WTC11 (cell line): Measurements from ENCODE around the gene SBF1. TPM values are rescaled to one million over a fixed set of nuclear protein-coding genes. Genes with fewer than 3 reads are reported as not detected.
"Not testable (repeated sequence)": the region's sequence is repeated elsewhere in the genome, so short reads cannot be mapped to it uniquely, and the experiment has no call there.

Source experiments
- ATAC-seq: fragments of 200-7000 bp; cut with Tn5 transposase; 2 replicates; pipeline ENCODE4 v1.10.0; 2021; ENCODE audit warnings: mild to moderate bottlenecking, moderate library complexity
- CTCF ChIA-PET: fragments of 300-600 bp; sonication (Branson Sonifier 250); formaldehyde crosslinking; loops from one replicate; lab custom pipeline; 2021; ENCODE audit warnings: antibody characterized with exemption; lab: Charles Lee
- POLR2A ChIA-PET: fragments of 350-600 bp; sonication (Branson Sonifier 250); formaldehyde crosslinking; loops from one replicate; lab custom pipeline; 2021; ENCODE audit warnings: antibody characterized with exemption; lab: Charles Lee
- DNase-seq: peaks from one replicate; pipeline ENCODE4 v3.0.0; 2021; ENCODE audit warnings: low spot score
- H3K27ac Mint-ChIP-seq: 2 replicates; pipeline ENCODE4 v1.8.0; 2021; ENCODE audit warnings: mixed read lengths
- H3K27me3 Mint-ChIP-seq: 2 replicates; pipeline ENCODE4 v1.8.0; 2021; ENCODE audit warnings: low read depth, mild to moderate bottlenecking, moderate library complexity, mixed read lengths
- H3K36me3 Mint-ChIP-seq: 2 replicates; pipeline ENCODE4 v1.8.0; 2021; ENCODE audit warnings: mixed read lengths
- H3K4me1 Mint-ChIP-seq: 2 replicates; pipeline ENCODE4 v1.8.0; 2022; ENCODE audit warnings: mixed read lengths
- H3K4me3 Mint-ChIP-seq: 2 replicates; pipeline ENCODE4 v1.8.0; 2021; ENCODE audit warnings: mild to moderate bottlenecking, moderate library complexity, mixed read lengths
- H3K9me3 Mint-ChIP-seq: 2 replicates; pipeline ENCODE4 v1.8.0; 2021; ENCODE audit warnings: mixed read lengths
- ATF6 ChIP-seq: sonication (generic); formaldehyde crosslinking; IDR thresholded peaks from 2 replicates; pipeline ENCODE4 v1.8.1; 2023; ENCODE audit warnings: mild to moderate bottlenecking, missing genetic modification reagents
- E2F5 ChIP-seq: sonication (generic); formaldehyde crosslinking; IDR thresholded peaks from 2 replicates; pipeline ENCODE4 v1.8.1; 2022; ENCODE audit warnings: mild to moderate bottlenecking, moderate library complexity, missing genetic modification reagents
- FOXK1 ChIP-seq: sonication (generic); formaldehyde crosslinking; IDR thresholded peaks from 2 replicates; pipeline ENCODE4 v1.8.0; 2022; ENCODE audit warnings: mild to moderate bottlenecking, moderate library complexity, missing genetic modification reagents
- FOXP4 ChIP-seq: sonication (generic); formaldehyde crosslinking; IDR thresholded peaks from 2 replicates; pipeline ENCODE4 v1.8.0; 2022; ENCODE audit warnings: mild to moderate bottlenecking, missing genetic modification reagents
- GRHL2 ChIP-seq: fragments of 250-450 bp; sonication (Bioruptor Pico); IDR thresholded peaks from 2 replicates; pipeline ENCODE4 v1.8.0; 2022; ENCODE audit warnings: mild to moderate bottlenecking, moderate library complexity; ENCODE audit not compliant: insufficient replicate concordance, severe bottlenecking
- HMGA2 ChIP-seq: fragments of 250-450 bp; sonication (Bioruptor Pico); IDR thresholded peaks from 2 replicates; pipeline ENCODE4 v1.4.0; 2021; ENCODE audit warnings: mild to moderate bottlenecking, moderate library complexity
- JAZF1 ChIP-seq: fragments of 250-450 bp; sonication (Bioruptor Pico); IDR thresholded peaks from 2 replicates; pipeline ENCODE4 v1.9.0; 2021; ENCODE audit warnings: moderate library complexity, mild to moderate bottlenecking, inconsistent platforms
- KAT7 ChIP-seq: sonication (generic); formaldehyde crosslinking; IDR thresholded peaks from 2 replicates; pipeline ENCODE4 v1.8.1; 2023; ENCODE audit warnings: missing genetic modification reagents, mild to moderate bottlenecking, borderline replicate concordance
- MAX ChIP-seq: sonication (generic); formaldehyde crosslinking; IDR thresholded peaks from 2 replicates; pipeline ENCODE4 v1.8.0; 2022; ENCODE audit warnings: mild to moderate bottlenecking, missing genetic modification reagents
- NR2C2 ChIP-seq: sonication (generic); formaldehyde crosslinking; IDR thresholded peaks from 2 replicates; pipeline ENCODE4 v1.8.0; 2022; ENCODE audit warnings: mild to moderate bottlenecking, missing genetic modification reagents
- OVOL2 ChIP-seq: fragments of 250-450 bp; sonication (Bioruptor Pico); IDR thresholded peaks from 2 replicates; pipeline ENCODE4 v1.9.0; 2021; ENCODE audit warnings: mild to moderate bottlenecking, borderline replicate concordance
- SMAD3 ChIP-seq: sonication (generic); formaldehyde crosslinking; IDR thresholded peaks from 2 replicates; pipeline ENCODE4 v1.8.0; 2022; ENCODE audit warnings: missing genetic modification reagents, mild to moderate bottlenecking, borderline replicate concordance
- SMAD4 ChIP-seq: sonication (generic); formaldehyde crosslinking; IDR thresholded peaks from 2 replicates; pipeline ENCODE4 v1.8.0; 2022; ENCODE audit warnings: mild to moderate bottlenecking, missing genetic modification reagents
- ZNF219 ChIP-seq: sonication (generic); formaldehyde crosslinking; IDR thresholded peaks from 2 replicates; pipeline ENCODE4 v1.8.0; 2023; ENCODE audit warnings: missing genetic modification reagents, mild to moderate bottlenecking, borderline replicate concordance
- total RNA-seq: library from RNA; stranded (reverse); gene quantifications from 3 replicates; pipeline ENCODE4 v1.2.3, GENCODE V29; 2021
- TF ChIP-seq, protein P1 (sequence below): sonication (generic); formaldehyde crosslinking; IDR thresholded peaks from 2 replicates; pipeline ENCODE4 v1.8.1; 2023; ENCODE audit warnings: mild to moderate bottlenecking, missing genetic modification reagents, moderate library complexity
- TF ChIP-seq, protein P2 (sequence below): fragments of 250-450 bp; sonication (Bioruptor Pico); IDR thresholded peaks from 2 replicates; pipeline ENCODE4 v2.1.2; 2022; ENCODE audit warnings: mild to moderate bottlenecking, moderate library complexity
- TF ChIP-seq, protein P3 (sequence below): fragments of 250-450 bp; sonication (Bioruptor Pico); IDR thresholded peaks from 2 replicates; pipeline ENCODE4 v1.9.0; 2021; ENCODE audit warnings: moderate library complexity, mild to moderate bottlenecking, inconsistent platforms, borderline replicate concordance
- TF ChIP-seq, protein P4 (sequence below): fragments of 250-450 bp; sonication (Bioruptor Pico); IDR thresholded peaks from 2 replicates; pipeline ENCODE4 v1.9.0; 2021; ENCODE audit warnings: mild to moderate bottlenecking

SBF1 gene
- total RNA-seq, 1 experiment from 2014 or later = 108 TPM

DNA sequence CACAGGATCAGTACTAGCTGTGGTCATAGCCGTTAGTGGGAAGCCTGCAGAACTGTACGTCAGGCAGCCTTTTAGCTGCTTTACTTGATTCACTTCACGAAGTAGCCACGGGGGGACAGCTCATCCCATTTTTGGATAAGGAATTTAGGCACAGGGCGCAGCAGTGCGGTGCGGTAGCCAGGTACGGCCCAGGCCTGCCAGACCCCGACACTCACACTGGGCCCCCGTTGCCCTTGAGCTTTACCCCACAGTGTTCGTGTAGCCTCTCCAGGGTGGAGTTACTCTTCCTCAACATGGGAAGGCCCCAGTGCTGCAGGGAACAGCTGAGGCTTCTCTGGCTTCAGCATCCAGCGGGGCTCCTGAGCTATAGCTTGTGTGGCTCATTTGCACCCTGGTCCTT lies 59.4 kb downstream of the SBF1 start (continued):
- no peak for TF ChIP-seq FOXP4 (CRISPR knock-in tag)
- TF ChIP-seq, all 79 proteins: peak for 0

GRCh38 chr22:50414476-50415248 lies 60.2 kb downstream of the SBF1 start:
- no peak overlapping the region for H3K27ac Mint-ChIP-seq
- ATAC-seq = no peak
- TF ChIP-seq JAZF1 (CRISPR knock-in tag) (no peak), E2F5 (CRISPR knock-in tag) (no peak), MAX (CRISPR knock-in tag) (no peak), OVOL2 (CRISPR knock-in tag) (no peak), HMGA2 (CRISPR knock-in tag) (no peak), SMAD3 (CRISPR knock-in tag) (no peak), ZNF219 (CRISPR knock-in tag) (no peak), KAT7 (CRISPR knock-in tag) (no peak), ATF6 (no peak), FOXK1 (CRISPR knock-in tag) (no peak), NR2C2 (CRISPR knock-in tag) (no peak), GRHL2 (no peak), SMAD4 (CRISPR knock-in tag) (no peak)
- TF ChIP-seq, protein P1, sequence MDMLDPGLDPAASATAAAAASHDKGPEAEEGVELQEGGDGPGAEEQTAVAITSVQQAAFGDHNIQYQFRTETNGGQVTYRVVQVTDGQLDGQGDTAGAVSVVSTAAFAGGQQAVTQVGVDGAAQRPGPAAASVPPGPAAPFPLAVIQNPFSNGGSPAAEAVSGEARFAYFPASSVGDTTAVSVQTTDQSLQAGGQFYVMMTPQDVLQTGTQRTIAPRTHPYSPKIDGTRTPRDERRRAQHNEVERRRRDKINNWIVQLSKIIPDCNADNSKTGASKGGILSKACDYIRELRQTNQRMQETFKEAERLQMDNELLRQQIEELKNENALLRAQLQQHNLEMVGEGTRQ (CRISPR knock-in tag) = no peak
- TF ChIP-seq, protein P2, sequence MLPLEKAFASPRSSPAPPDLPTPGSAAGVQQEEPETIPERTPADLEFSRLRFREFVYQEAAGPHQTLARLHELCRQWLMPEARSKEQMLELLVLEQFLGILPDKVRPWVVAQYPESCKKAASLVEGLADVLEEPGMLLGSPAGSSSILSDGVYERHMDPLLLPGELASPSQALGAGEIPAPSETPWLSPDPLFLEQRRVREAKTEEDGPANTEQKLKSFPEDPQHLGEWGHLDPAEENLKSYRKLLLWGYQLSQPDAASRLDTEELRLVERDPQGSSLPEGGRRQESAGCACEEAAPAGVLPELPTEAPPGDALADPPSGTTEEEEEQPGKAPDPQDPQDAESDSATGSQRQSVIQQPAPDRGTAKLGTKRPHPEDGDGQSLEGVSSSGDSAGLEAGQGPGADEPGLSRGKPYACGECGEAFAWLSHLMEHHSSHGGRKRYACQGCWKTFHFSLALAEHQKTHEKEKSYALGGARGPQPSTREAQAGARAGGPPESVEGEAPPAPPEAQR (CRISPR knock-in tag) = no peak
- TF ChIP-seq, protein P3, sequence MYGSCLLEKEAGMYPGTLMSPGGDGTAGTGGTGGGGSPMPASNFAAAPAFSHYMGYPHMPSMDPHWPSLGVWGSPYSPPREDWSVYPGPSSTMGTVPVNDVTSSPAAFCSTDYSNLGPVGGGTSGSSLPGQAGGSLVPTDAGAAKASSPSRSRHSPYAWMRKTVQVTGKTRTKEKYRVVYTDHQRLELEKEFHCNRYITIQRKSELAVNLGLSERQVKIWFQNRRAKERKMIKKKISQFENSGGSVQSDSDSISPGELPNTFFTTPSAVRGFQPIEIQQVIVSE (CRISPR knock-in tag) = no peak
- TF ChIP-seq, protein P4, sequence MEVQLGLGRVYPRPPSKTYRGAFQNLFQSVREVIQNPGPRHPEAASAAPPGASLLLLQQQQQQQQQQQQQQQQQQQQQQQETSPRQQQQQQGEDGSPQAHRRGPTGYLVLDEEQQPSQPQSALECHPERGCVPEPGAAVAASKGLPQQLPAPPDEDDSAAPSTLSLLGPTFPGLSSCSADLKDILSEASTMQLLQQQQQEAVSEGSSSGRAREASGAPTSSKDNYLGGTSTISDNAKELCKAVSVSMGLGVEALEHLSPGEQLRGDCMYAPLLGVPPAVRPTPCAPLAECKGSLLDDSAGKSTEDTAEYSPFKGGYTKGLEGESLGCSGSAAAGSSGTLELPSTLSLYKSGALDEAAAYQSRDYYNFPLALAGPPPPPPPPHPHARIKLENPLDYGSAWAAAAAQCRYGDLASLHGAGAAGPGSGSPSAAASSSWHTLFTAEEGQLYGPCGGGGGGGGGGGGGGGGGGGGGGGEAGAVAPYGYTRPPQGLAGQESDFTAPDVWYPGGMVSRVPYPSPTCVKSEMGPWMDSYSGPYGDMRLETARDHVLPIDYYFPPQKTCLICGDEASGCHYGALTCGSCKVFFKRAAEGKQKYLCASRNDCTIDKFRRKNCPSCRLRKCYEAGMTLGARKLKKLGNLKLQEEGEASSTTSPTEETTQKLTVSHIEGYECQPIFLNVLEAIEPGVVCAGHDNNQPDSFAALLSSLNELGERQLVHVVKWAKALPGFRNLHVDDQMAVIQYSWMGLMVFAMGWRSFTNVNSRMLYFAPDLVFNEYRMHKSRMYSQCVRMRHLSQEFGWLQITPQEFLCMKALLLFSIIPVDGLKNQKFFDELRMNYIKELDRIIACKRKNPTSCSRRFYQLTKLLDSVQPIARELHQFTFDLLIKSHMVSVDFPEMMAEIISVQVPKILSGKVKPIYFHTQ (CRISPR knock-in tag) = no peak
- TF ChIP-seq, all 79 proteins: peak for 0
- H3K27me3 Mint-ChIP-seq = no peaks in the 10 kb centered on the region
- H3K4me3 Mint-ChIP-seq = no peak overlapping the region
- no peaks in the 10 kb centered on the region for H3K4me1 Mint-ChIP-seq
- H3K36me3 Mint-ChIP-seq = peaks cover 26% of the 10 kb centered on the region
- ChIA-PET POLR2A (no interaction called here), CTCF (interaction anchor here (1.4 kb wide), 1 partner anchor 15 kb away, joined by 3 read pairs; no protein-coding TSS in a partner anchor)
- no peaks in the 10 kb centered on the region for H3K9me3 Mint-ChIP-seq
- DNase-seq = no peak

GRCh38 chr22:50408954-50409353 lies 65.9 kb downstream of the SBF1 start:
- peaks cover 17% of the 10 kb centered on the region for H3K36me3 Mint-ChIP-seq
- POLR2A ChIA-PET, DNase-seq, H3K9me3 Mint-ChIP-seq, ATAC-seq, H3K27me3 Mint-ChIP-seq, H3K27ac Mint-ChIP-seq, H3K4me1 Mint-ChIP-seq, H3K4me3 Mint-ChIP-seq, CTCF ChIA-PET: not testable (repeated sequence)
